Stimulated activated CD4-positive, alpha-beta T cell treated with anti-CD3 and anti-CD28 coated beads, Interleukin-1b, Interleukin-23, amount 100 ng/mL, for 1 hour (primary cell): Measurements from ENCODE around the gene CCR5.
"Not testable (repeated sequence)": the region's sequence is repeated elsewhere in the genome, so short reads cannot be mapped to it uniquely, and the experiment has no call there.

Experiments
- DNase-seq, 2 donors: peaks; one replicate each; pipeline ENCODE4 v3.0.0-alpha.2; 2020; ENCODE audit warnings: low read depth in 2 of 2

CCR5 gene

GRCh38 chr3:46383951-46384330 is 13.2 kb downstream of the CCR5 start:
- no peak for DNase-seq

GRCh38 chr3:46386205-46386604 is 15.5 kb downstream of the CCR5 start:
- DNase-seq: no peak

GRCh38 chr3:46388847-46389246 is 18.1 kb downstream of the CCR5 start:
- not testable (repeated sequence) for DNase-seq

GRCh38 chr3:46389306-46389705 is 18.6 kb downstream of the CCR5 start:
- no peak for DNase-seq

- DNase-seq: not testable (repeated sequence)
These were observed 20.8 kb downstream of the CCR5 start for GRCh38 chr3:46391526-46391925.

GRCh38 chr3:46393011-46393410 is 22.3 kb downstream of the CCR5 start:
- DNase-seq: no peak

- DNase-seq: no peak
These were observed 23.0 kb downstream of the CCR5 start for GRCh38 chr3:46393554-46394434.

GRCh38 chr3:46395210-46395661 is 24.5 kb downstream of the CCR5 start:
- DNase-seq: no peak

GRCh38 chr3:46395766-46396530 is 25.2 kb downstream of the CCR5 start:
- no peak for DNase-seq

- no peak for DNase-seq
These were observed 26.4 kb downstream of the CCR5 start for GRCh38 chr3:46397111-46397510.

- no peak for DNase-seq
These were observed 27.6 kb downstream of the CCR5 start for GRCh38 chr3:46398186-46398955.

- DNase-seq: no peak
These were observed 28.4 kb downstream of the CCR5 start for GRCh38 chr3:46399098-46399497.

GRCh38 chr3:46399557-46399956 is 28.8 kb downstream of the CCR5 start:
- no peak for DNase-seq

- no peak for DNase-seq
These were observed 29.4 kb downstream of the CCR5 start for GRCh38 chr3:46400000-46400734.

- no peak for DNase-seq
These were observed 30.1 kb downstream of the CCR5 start for GRCh38 chr3:46400846-46401245.

GRCh38 chr3:46401579-46401978 is 30.8 kb downstream of the CCR5 start:
- DNase-seq: no peak

- not testable (repeated sequence) for DNase-seq
These were observed 32.2 kb downstream of the CCR5 start for GRCh38 chr3:46402902-46403301.

GRCh38 chr3:46405301-46406019 is 34.7 kb downstream of the CCR5 start:
- DNase-seq: no peak

GRCh38 chr3:46406443-46406787 is 35.7 kb downstream of the CCR5 start:
- DNase-seq: no peak

- no peak for DNase-seq
These were observed 36.3 kb downstream of the CCR5 start, which contains the start of the genes CCR5AS and CCRL2 for GRCh38 chr3:46406788-46407611. Gene CCR5AS (minus strand): TSS chr3:46407066. Gene CCRL2 (plus strand): TSS chr3:46407259. CDS start chr3:46408080, 821 bp downstream.
